ENCODE measurements around the gene DCP1B.

Gene DCP1B

DNA sequence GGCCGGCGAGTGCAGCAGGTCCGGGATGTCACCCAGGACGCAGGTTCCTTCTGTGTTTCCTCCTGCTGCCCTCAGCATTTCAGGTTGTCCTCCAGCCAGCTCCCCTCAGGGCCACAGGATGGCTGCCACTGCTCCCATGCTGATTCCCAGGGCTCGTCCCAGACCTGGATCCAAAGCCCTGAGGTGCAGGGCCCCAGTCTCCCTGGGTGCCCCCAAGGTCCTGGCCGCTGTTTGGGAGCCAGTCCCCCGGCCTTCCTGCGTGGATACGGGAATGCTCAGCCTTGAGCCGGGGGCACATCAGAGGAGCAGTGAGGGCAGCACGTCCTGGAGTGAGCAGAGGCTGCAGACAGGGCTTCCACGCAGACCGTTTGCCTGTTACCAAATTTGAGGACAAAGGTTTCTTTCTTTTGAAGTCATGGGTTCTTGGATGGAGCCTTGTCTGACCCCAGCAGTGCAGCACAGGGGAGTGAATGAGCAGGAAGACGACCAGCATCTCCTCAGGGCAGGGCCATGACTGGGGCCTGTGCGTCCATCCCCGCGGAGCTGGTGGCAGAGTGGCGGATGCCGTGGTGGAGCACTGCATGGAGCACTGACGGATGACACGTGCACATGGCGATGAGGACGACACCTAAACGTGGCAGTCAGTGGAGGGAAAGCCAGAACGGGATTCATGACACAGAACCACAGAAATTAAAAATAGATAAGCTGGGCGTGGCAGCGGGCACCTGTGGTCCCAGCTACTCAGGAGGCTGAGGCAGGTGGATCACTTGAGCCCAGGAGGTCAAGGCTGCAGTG is 73.3 kb downstream of the DCP1B start:
- Histone ChIP-seq H3K27me3 (ENCODE audit: insufficient read depth, low read depth, severe bottlenecking) (no peaks in the 10 kb centered on the region), H3K4me3 (ENCODE audit: low read depth, low read length) (no peak overlapping the region), H3K27ac (no peak overlapping the region), H3K36me3 (no peaks in the 10 kb centered on the region), H3K9me3 (ENCODE audit: severe bottlenecking) (no peaks in the 10 kb centered on the region)
- DNase-seq: no peak
- TF ChIP-seq, protein P1, sequence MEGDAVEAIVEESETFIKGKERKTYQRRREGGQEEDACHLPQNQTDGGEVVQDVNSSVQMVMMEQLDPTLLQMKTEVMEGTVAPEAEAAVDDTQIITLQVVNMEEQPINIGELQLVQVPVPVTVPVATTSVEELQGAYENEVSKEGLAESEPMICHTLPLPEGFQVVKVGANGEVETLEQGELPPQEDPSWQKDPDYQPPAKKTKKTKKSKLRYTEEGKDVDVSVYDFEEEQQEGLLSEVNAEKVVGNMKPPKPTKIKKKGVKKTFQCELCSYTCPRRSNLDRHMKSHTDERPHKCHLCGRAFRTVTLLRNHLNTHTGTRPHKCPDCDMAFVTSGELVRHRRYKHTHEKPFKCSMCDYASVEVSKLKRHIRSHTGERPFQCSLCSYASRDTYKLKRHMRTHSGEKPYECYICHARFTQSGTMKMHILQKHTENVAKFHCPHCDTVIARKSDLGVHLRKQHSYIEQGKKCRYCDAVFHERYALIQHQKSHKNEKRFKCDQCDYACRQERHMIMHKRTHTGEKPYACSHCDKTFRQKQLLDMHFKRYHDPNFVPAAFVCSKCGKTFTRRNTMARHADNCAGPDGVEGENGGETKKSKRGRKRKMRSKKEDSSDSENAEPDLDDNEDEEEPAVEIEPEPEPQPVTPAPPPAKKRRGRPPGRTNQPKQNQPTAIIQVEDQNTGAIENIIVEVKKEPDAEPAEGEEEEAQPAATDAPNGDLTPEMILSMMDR (IDR thresholded peaks at IDR 0.05; ENCODE audit: low read depth, low read length): no peak

GRCh38 chr12:1929985-1930802 is 74.1 kb downstream of the DCP1B start:
- TF ChIP-seq, protein P1 (IDR thresholded peaks at IDR 0.05; ENCODE audit: low read depth, low read length): no peak
- H3K27me3 ChIP-seq (ENCODE audit: insufficient read depth, low read depth, severe bottlenecking): no peaks in the 10 kb centered on the region
- H3K9me3 ChIP-seq (ENCODE audit: severe bottlenecking): no peaks in the 10 kb centered on the region
- no peak overlapping the region for H3K27ac ChIP-seq
- no peak for DNase-seq
- H3K4me3 ChIP-seq (ENCODE audit: low read depth, low read length): no peak overlapping the region
- no peaks in the 10 kb centered on the region for H3K36me3 ChIP-seq

DNA sequence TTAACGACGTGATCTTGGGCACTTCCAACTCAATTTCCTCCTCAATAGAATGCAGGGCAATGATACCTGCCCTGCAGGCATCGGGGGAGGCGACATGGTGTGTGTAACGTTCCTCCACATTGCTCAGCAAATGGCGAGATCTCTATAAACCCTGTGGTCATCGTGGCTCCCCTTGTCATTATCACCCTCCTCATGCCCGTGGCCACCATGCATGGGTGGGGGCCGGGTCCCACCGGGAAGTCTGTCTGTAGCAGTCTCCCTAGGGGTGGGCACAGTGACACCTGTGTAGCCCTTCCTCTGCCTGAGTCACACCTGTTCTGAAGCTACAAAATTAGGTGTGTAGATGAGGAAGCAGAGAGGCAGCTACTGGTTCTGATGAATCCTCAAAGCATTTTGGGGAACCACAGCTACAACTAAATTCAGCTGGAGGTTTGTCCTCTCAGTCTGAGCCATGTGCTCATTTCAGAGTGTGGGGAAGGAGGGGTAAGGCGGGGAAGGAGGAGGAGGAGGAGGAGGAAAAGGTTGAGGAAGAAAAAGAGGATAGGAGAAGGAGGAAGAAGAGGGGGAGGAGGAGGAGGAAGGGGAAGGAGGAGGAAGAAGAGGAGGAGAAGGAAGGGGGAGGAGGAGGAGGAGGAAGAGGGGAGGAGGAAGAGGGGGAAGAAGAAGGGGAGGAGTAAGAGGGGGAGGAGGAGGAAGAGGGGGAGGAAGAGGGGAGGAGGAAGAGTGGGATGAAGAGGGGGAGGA is 74.8 kb downstream of the DCP1B start:
- no peaks in the 10 kb centered on the region for H3K9me3 ChIP-seq (ENCODE audit: severe bottlenecking)
- TF ChIP-seq, protein P1 (IDR thresholded peaks at IDR 0.05; ENCODE audit: low read depth, low read length): no peak
- H3K4me3 ChIP-seq (ENCODE audit: low read depth, low read length): no peak overlapping the region
- DNase-seq: no peak
- H3K27ac ChIP-seq: no peak overlapping the region
- no peaks in the 10 kb centered on the region for H3K27me3 ChIP-seq (ENCODE audit: insufficient read depth, low read depth, severe bottlenecking)
- H3K36me3 ChIP-seq: no peaks in the 10 kb centered on the region

GRCh38 chr12:1928439-1929121 is 75.7 kb downstream of the DCP1B start:
- H3K4me3 ChIP-seq (ENCODE audit: low read depth, low read length): no peak overlapping the region
- H3K27ac ChIP-seq: no peak overlapping the region
- TF ChIP-seq, protein P1 (IDR thresholded peaks at IDR 0.05; ENCODE audit: low read depth, low read length): no peak
- H3K9me3 ChIP-seq (ENCODE audit: severe bottlenecking): no peaks in the 10 kb centered on the region
- no peaks in the 10 kb centered on the region for H3K27me3 ChIP-seq (ENCODE audit: insufficient read depth, low read depth, severe bottlenecking)
- no peaks in the 10 kb centered on the region for H3K36me3 ChIP-seq
- no peak for DNase-seq

GRCh38 chr12:1927751-1928351 is 76.4 kb downstream of the DCP1B start:
- Histone ChIP-seq H3K27ac (no peak overlapping the region), H3K27me3 (ENCODE audit: insufficient read depth, low read depth, severe bottlenecking) (no peaks in the 10 kb centered on the region), H3K36me3 (no peaks in the 10 kb centered on the region), H3K4me3 (ENCODE audit: low read depth, low read length) (no peak overlapping the region), H3K9me3 (ENCODE audit: severe bottlenecking) (no peaks in the 10 kb centered on the region)
- DNase-seq: no peak
- TF ChIP-seq, protein P1 (IDR thresholded peaks at IDR 0.05; ENCODE audit: low read depth, low read length): no peak
